ENCODE results near the gene TLN1.
A peak's percentile ranks its signal among the peaks of the same experiment; 100 is the strongest.

TLN1 gene

DNA sequence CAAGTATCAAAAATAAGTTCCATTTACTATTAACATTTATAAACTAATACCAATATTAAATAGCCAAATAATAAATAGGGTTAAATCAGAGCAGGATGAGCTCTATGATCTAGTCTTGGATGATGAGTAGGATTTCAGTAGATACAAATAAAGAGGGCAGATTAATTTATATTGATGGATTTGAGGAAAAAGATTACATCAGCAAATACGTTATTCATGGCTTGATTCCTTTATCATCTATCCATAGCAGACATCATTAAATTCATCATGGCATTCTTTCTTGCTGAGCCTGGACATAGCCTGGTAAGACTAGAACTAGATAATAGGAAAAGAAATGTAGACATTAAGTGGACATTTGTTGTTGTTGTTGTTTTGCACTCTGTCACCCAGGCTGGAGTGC is 35.5 kb upstream of the TLN1 start:
- Histone ChIP-seq H3K9me3 (ENCODE audit: severe bottlenecking) (no peaks in the 10 kb centered on the region), H3K4me3 (ENCODE audit: severe bottlenecking) (no peak overlapping the region), H3K4me1 (ENCODE audit: insufficient read depth, poor library complexity, severe bottlenecking) (peaks cover 16% of the 10 kb centered on the region), H3K36me3 (ENCODE audit: low read depth) (no peaks in the 10 kb centered on the region), H3K27me3 (ENCODE audit: insufficient read depth, poor library complexity, severe bottlenecking) (no peaks in the 10 kb centered on the region), H3K27ac (ENCODE audit: poor library complexity, severe bottlenecking) (no peak overlapping the region)
- DNase-seq (ENCODE audit: low spot score) = no peak
- TF ChIP-seq, protein P1, sequence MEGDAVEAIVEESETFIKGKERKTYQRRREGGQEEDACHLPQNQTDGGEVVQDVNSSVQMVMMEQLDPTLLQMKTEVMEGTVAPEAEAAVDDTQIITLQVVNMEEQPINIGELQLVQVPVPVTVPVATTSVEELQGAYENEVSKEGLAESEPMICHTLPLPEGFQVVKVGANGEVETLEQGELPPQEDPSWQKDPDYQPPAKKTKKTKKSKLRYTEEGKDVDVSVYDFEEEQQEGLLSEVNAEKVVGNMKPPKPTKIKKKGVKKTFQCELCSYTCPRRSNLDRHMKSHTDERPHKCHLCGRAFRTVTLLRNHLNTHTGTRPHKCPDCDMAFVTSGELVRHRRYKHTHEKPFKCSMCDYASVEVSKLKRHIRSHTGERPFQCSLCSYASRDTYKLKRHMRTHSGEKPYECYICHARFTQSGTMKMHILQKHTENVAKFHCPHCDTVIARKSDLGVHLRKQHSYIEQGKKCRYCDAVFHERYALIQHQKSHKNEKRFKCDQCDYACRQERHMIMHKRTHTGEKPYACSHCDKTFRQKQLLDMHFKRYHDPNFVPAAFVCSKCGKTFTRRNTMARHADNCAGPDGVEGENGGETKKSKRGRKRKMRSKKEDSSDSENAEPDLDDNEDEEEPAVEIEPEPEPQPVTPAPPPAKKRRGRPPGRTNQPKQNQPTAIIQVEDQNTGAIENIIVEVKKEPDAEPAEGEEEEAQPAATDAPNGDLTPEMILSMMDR (IDR thresholded peaks at IDR 0.05; ENCODE audit: poor library complexity, severe bottlenecking) = no peak
- ATAC-seq (ENCODE audit: low read depth) = no peak

DNA sequence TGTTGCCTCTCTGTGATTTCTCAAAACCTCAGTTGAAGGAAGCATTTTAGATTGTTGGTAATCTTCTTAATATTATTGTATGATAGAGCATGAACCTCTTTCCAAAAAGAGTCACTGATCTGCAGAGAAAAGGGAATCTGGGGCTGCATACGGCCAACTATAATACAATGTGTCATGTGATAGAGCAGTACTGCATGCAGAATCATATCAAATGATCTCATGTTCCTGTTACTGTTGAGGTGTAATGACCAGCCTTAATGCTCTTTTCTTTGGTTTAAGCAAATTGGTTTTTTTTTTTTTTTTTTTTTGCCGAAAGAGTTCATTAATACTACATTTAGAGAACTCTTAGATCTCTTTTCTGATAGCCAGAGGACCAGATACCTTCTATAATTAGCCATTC is 35.0 kb upstream of the TLN1 start:
- Histone ChIP-seq H3K9me3 (ENCODE audit: severe bottlenecking) (no peaks in the 10 kb centered on the region), H3K36me3 (ENCODE audit: low read depth) (no peaks in the 10 kb centered on the region), H3K4me3 (ENCODE audit: severe bottlenecking) (no peak overlapping the region), H3K4me1 (ENCODE audit: insufficient read depth, poor library complexity, severe bottlenecking) (peaks cover 11% of the 10 kb centered on the region), H3K27ac (ENCODE audit: poor library complexity, severe bottlenecking) (no peak overlapping the region), H3K27me3 (ENCODE audit: insufficient read depth, poor library complexity, severe bottlenecking) (no peaks in the 10 kb centered on the region)
- TF ChIP-seq, protein P1 (IDR thresholded peaks at IDR 0.05; ENCODE audit: poor library complexity, severe bottlenecking) = no peak
- no peak for DNase-seq (ENCODE audit: low spot score)
- no peak for ATAC-seq (ENCODE audit: low read depth)

DNA sequence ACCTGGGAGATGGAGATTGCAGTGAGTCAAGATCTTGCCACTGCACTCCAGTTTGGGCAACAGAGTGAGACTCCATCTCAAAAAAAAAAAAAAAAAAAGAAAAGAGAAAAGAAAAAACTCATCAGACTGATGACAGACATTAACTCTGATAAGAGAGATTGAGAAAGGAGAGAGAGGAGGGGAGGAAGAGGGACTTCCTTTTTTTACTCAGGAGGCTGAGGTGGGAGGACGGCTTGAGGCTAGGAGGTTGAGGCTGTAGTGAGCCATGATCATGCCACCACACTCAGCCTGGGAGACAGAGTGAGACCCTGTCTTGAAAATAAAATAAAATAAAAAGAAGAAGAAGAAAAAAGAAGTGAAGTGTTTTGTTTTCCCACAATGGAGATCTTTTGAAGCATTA is 31.8 kb upstream of the TLN1 start:
- TF ChIP-seq, protein P1 (IDR thresholded peaks at IDR 0.05; ENCODE audit: poor library complexity, severe bottlenecking) = no peak
- ATAC-seq (ENCODE audit: low read depth) (no peak), DNase-seq (ENCODE audit: low spot score) (no peak)
- H3K36me3 ChIP-seq (ENCODE audit: low read depth) = no peaks in the 10 kb centered on the region
- H3K4me1 ChIP-seq (ENCODE audit: insufficient read depth, poor library complexity, severe bottlenecking) = peaks cover 7% of the 10 kb centered on the region
- H3K27ac ChIP-seq (ENCODE audit: poor library complexity, severe bottlenecking) = no peak overlapping the region
- H3K9me3 ChIP-seq (ENCODE audit: severe bottlenecking) = no peaks in the 10 kb centered on the region
- no peaks in the 10 kb centered on the region for H3K27me3 ChIP-seq (ENCODE audit: insufficient read depth, poor library complexity, severe bottlenecking)
- H3K4me3 ChIP-seq (ENCODE audit: severe bottlenecking) = no peak overlapping the region

DNA sequence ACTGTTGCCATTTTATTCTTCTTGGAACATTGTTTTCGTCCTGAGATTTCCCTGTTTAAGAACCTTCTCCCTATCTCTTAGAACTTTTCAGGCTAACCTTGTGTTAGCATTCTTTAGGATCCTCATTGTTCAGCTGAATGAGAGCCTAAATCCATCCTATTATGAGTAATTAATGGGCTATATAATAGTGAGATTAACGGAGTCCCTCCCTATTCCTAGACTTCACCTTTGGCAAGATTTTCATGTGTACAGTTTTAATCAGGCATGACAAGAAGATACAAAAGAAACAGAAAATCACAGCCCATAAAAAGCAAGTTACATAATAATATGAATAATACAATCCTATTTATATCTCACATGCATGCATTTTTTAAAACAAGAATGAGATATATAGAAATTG is 31.2 kb upstream of the TLN1 start:
- TF ChIP-seq, protein P1 (IDR thresholded peaks at IDR 0.05; ENCODE audit: poor library complexity, severe bottlenecking) = no peak
- Histone ChIP-seq H3K27me3 (ENCODE audit: insufficient read depth, poor library complexity, severe bottlenecking) (no peaks in the 10 kb centered on the region), H3K9me3 (ENCODE audit: severe bottlenecking) (no peaks in the 10 kb centered on the region), H3K4me3 (ENCODE audit: severe bottlenecking) (no peak overlapping the region), H3K36me3 (ENCODE audit: low read depth) (no peaks in the 10 kb centered on the region), H3K4me1 (ENCODE audit: insufficient read depth, poor library complexity, severe bottlenecking) (peaks cover 13% of the 10 kb centered on the region), H3K27ac (ENCODE audit: poor library complexity, severe bottlenecking) (no peak overlapping the region)
- no peak for DNase-seq (ENCODE audit: low spot score)
- no peak for ATAC-seq (ENCODE audit: low read depth)

DNA sequence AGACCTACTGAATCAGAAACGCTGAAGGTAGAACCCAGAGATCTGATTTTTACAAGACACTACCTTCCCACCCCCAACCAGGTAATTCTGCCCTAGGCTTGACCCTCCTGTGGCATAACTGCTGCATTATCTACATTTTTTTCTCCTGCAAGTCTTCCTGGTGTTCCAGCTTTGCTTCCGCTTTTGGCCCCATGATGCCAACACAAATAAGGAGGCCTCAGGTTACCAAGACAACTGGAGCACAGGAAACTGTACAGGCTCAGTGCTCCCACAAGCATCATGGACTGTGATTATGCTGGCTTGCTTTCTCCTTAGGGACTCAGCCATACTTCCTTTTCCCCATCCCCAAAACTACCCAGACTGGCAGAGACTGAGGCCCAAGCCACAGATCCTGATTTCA is 28.7 kb upstream of the TLN1 start:
- TF ChIP-seq, protein P1 (IDR thresholded peaks at IDR 0.05; ENCODE audit: poor library complexity, severe bottlenecking) = no peak
- DNase-seq (ENCODE audit: low spot score) (no peak), ATAC-seq (ENCODE audit: low read depth) (peak; percentile 23; the same call in 2 of the 3 replicates)
- no peaks in the 10 kb centered on the region for H3K9me3 ChIP-seq (ENCODE audit: severe bottlenecking)
- H3K4me3 ChIP-seq (ENCODE audit: severe bottlenecking) = no peak overlapping the region
- H3K27ac ChIP-seq (ENCODE audit: poor library complexity, severe bottlenecking) = no peak overlapping the region
- H3K4me1 ChIP-seq (ENCODE audit: insufficient read depth, poor library complexity, severe bottlenecking) = peaks cover 17% of the 10 kb centered on the region
- H3K27me3 ChIP-seq (ENCODE audit: insufficient read depth, poor library complexity, severe bottlenecking) = no peaks in the 10 kb centered on the region
- H3K36me3 ChIP-seq (ENCODE audit: low read depth) = no peaks in the 10 kb centered on the region

Measured in RWPE2 (cell line).